ENCODE measurements around the gene USP24. TPM values are rescaled to one million over a fixed set of nuclear protein-coding genes. Genes with fewer than 3 reads are reported as not detected.

USP24 gene
- total RNA-seq, 1 donor from 2014 or later, result 42.4 TPM

GRCh38 chr1:55053265-55053954 lies 161.8 kb downstream of the USP24 start:
- no peak for DNase-seq (ENCODE audit: low spot score)

GRCh38 chr1:55052221-55053142 lies 162.7 kb downstream of the USP24 start:
- no peak for DNase-seq (ENCODE audit: low spot score)

- no peak for DNase-seq (ENCODE audit: low spot score)
Observed at GRCh38 chr1:55051621-55052020, 163.5 kb downstream of the USP24 start.

- DNase-seq (ENCODE audit: low spot score), result no peak
Observed at GRCh38 chr1:55051169-55051568, 164.0 kb downstream of the USP24 start.

- peak; percentile 28 for DNase-seq (ENCODE audit: low spot score)
Observed at GRCh38 chr1:55050283-55050682, 164.9 kb downstream of the USP24 start.

- DNase-seq (ENCODE audit: low spot score), result peak; percentile 89
Observed at GRCh38 chr1:55049914-55050278, 165.3 kb downstream of the USP24 start.

- no peak for DNase-seq (ENCODE audit: low spot score)
Observed at GRCh38 chr1:55049271-55049913, 165.8 kb downstream of the USP24 start.

GRCh38 chr1:55048453-55049270 lies 166.5 kb downstream of the USP24 start:
- DNase-seq (ENCODE audit: low spot score), result peak; percentile 35

GRCh38 chr1:55047611-55048010 lies 167.6 kb downstream of the USP24 start:
- no peak for DNase-seq (ENCODE audit: low spot score)

GRCh38 chr1:55046871-55047270 lies 168.3 kb downstream of the USP24 start:
- DNase-seq (ENCODE audit: low spot score), result no peak

- DNase-seq (ENCODE audit: low spot score), result no peak
Observed at GRCh38 chr1:55045430-55045829, 169.7 kb downstream of the USP24 start.

GRCh38 chr1:55044617-55045397 lies 170.4 kb downstream of the USP24 start:
- no peak for DNase-seq (ENCODE audit: low spot score)

GRCh38 chr1:55043726-55044125 lies 171.4 kb downstream of the USP24 start:
- no peak for DNase-seq (ENCODE audit: low spot score)

GRCh38 chr1:55043011-55043410 lies 172.2 kb downstream of the USP24 start:
- DNase-seq (ENCODE audit: low spot score), result no peak

- no peak for DNase-seq (ENCODE audit: low spot score)
Observed at GRCh38 chr1:55041613-55042012, 173.6 kb downstream of the USP24 start.

- DNase-seq (ENCODE audit: low spot score), result no peak
Observed at GRCh38 chr1:55040933-55041494, 174.2 kb downstream of the USP24 start.

- peak; percentile 23 for DNase-seq (ENCODE audit: low spot score)
Observed at GRCh38 chr1:55040083-55040932, 174.9 kb downstream of the USP24 start.

GRCh38 chr1:55039342-55040082 lies 175.7 kb downstream of the USP24 start, which contains the start of gene PCSK9:
TSS of gene PCSK9 (plus strand) at chr1:55039548. CDS start at chr1:55039838, 290 bp downstream.
- peak; percentile 69 for DNase-seq (ENCODE audit: low spot score)

- DNase-seq (ENCODE audit: low spot score), result no peak
Observed at GRCh38 chr1:55038974-55039341, 176.2 kb downstream of the USP24 start.
